HEK293 (cell line): ENCODE results near the gene THSD4.
A peak's percentile ranks its signal among the peaks of the same experiment; 100 is the strongest.

ENCODE experiments used
- CTCF ChIA-PET: fragments of 350-600 bp; formaldehyde crosslinking; extraction: SDS; loops from one replicate; lab custom pipeline; 2021; ENCODE audit warnings: antibody characterized with exemption; lab: Yijun Ruan, JAX
- POLR2A ChIA-PET: fragments of 300-600 bp; formaldehyde crosslinking; extraction: SDS; loops from one replicate; lab custom pipeline; 2020; ENCODE audit warnings: antibody characterized with exemption, inconsistent platforms; lab: Yijun Ruan, JAX
- H3K27ac ChIP-seq: fragments of 200-500 bp; sonication (Bioruptor generic); 2 replicates; pipeline ENCODE4 v1.5.1; 2014; ENCODE audit warnings: low read depth, low read length, control low read depth, inconsistent platforms; ENCODE audit errors: extremely low read depth
- H3K36me3 ChIP-seq, 2 experiments: fragments of 200-500 bp in 1 of 2; sonication (Bioruptor generic) in 1 of 2; 1 replicate in 1 of 2; 2 replicates in 1 of 2; pipeline ENCODE4 v1.5.1; 2014 to 2017; ENCODE audit warnings: inconsistent platforms in 2 of 2, low read length in 2 of 2; ENCODE audit not compliant: control insufficient read depth in 2 of 2, insufficient read depth in 1 of 2
- H3K4me1 ChIP-seq: fragments of 200-500 bp; sonication (Bioruptor generic); 2 replicates; pipeline ENCODE4 v1.5.1; 2014; ENCODE audit warnings: mild to moderate bottlenecking, low read length, inconsistent platforms; ENCODE audit not compliant: control insufficient read depth, insufficient read depth
- H3K4me3 ChIP-seq: 2 replicates; pipeline ENCODE4 v1.5.1; 2011; ENCODE audit warnings: low read depth, mild to moderate bottlenecking, control low read depth, low read length, moderate library complexity
- H3K9me3 ChIP-seq: fragments of 200-500 bp; sonication (Bioruptor generic); 2 replicates; pipeline ENCODE4 v1.5.1; 2014; ENCODE audit warnings: low read depth, low read length, inconsistent platforms; ENCODE audit not compliant: control insufficient read depth, insufficient read depth
- ATF2 ChIP-seq: fragments of 450-650 bp; formaldehyde crosslinking; IDR thresholded peaks from 2 replicates; pipeline ENCODE4 v1.5.1; 2016; ENCODE audit warnings: missing biosample characterization, missing genetic modification characterization, low read depth
- KLF16 ChIP-seq: fragments of 450-650 bp; formaldehyde crosslinking; IDR thresholded peaks from 2 replicates; pipeline ENCODE4 v1.5.1; 2017; ENCODE audit warnings: missing biosample characterization, missing genetic modification characterization
- ZNF19 ChIP-seq: fragments of 450-650 bp; formaldehyde crosslinking; IDR thresholded peaks from 2 replicates; pipeline ENCODE4; 2016; ENCODE audit warnings: missing biosample characterization, missing genetic modification characterization, low read depth
- ZNF2 ChIP-seq: fragments of 450-650 bp; formaldehyde crosslinking; IDR thresholded peaks from 2 replicates; pipeline ENCODE4 v1.5.1; 2016; ENCODE audit warnings: missing biosample characterization, missing genetic modification characterization
- ZNF211 ChIP-seq: fragments of 450-650 bp; formaldehyde crosslinking; IDR thresholded peaks from 2 replicates; pipeline ENCODE4 v1.5.1; 2016; ENCODE audit warnings: low read depth, missing biosample characterization, missing genetic modification characterization
- ZNF214 ChIP-seq: fragments of 450-650 bp; formaldehyde crosslinking; IDR thresholded peaks from 2 replicates; pipeline ENCODE4 v1.5.1; 2017; ENCODE audit warnings: missing biosample characterization, mild to moderate bottlenecking, missing genetic modification characterization, borderline replicate concordance
- ZNF501 ChIP-seq: fragments of 450-650 bp; formaldehyde crosslinking; IDR thresholded peaks from 2 replicates; pipeline ENCODE4 v1.5.1; 2016; ENCODE audit warnings: missing biosample characterization, missing genetic modification characterization
- ZNF529 ChIP-seq: fragments of 450-650 bp; formaldehyde crosslinking; IDR thresholded peaks from 2 replicates; pipeline ENCODE4 v1.5.1; 2017; ENCODE audit warnings: missing genetic modification characterization, missing biosample characterization; ENCODE audit not compliant: insufficient replicate concordance
- ZNF623 ChIP-seq: fragments of 450-650 bp; formaldehyde crosslinking; IDR thresholded peaks from 2 replicates; pipeline ENCODE4 v1.5.1; 2016; ENCODE audit warnings: missing biosample characterization, missing genetic modification characterization
- ZNF624 ChIP-seq: fragments of 450-650 bp; formaldehyde crosslinking; IDR thresholded peaks from 2 replicates; pipeline ENCODE4 v1.5.1; 2017; ENCODE audit warnings: missing biosample characterization, missing genetic modification characterization
- ZNF701 ChIP-seq: fragments of 450-650 bp; formaldehyde crosslinking; IDR thresholded peaks from 2 replicates; pipeline ENCODE4 v1.5.1; 2016; ENCODE audit warnings: missing biosample characterization, missing genetic modification characterization
- ZNF768 ChIP-seq: fragments of 450-650 bp; formaldehyde crosslinking; IDR thresholded peaks from 2 replicates; pipeline ENCODE4 v1.5.1; 2018; ENCODE audit warnings: missing biosample characterization, mild to moderate bottlenecking, missing genetic modification characterization
- ZNF830 ChIP-seq: fragments of 450-650 bp; IDR thresholded peaks from 2 replicates; pipeline ENCODE4 v1.5.0; 2018; ENCODE audit warnings: missing biosample characterization, missing genetic modification characterization, low read depth, mild to moderate bottlenecking, moderate library complexity
- ZXDB ChIP-seq: fragments of 450-650 bp; formaldehyde crosslinking; IDR thresholded peaks from 2 replicates; pipeline ENCODE4 v1.5.1; 2016; ENCODE audit warnings: missing biosample characterization, missing genetic modification characterization
- TF ChIP-seq, protein P1 (sequence below): fragments of 450-650 bp; formaldehyde crosslinking; IDR thresholded peaks from 2 replicates; pipeline ENCODE4 v1.5.1; 2017; ENCODE audit warnings: missing biosample characterization, missing genetic modification characterization
- TF ChIP-seq, protein P2 (sequence below): fragments of 450-650 bp; formaldehyde crosslinking; IDR thresholded peaks from 2 replicates; pipeline ENCODE4 v1.5.1; 2016; ENCODE audit warnings: missing biosample characterization, missing genetic modification characterization

THSD4 gene

DNA sequence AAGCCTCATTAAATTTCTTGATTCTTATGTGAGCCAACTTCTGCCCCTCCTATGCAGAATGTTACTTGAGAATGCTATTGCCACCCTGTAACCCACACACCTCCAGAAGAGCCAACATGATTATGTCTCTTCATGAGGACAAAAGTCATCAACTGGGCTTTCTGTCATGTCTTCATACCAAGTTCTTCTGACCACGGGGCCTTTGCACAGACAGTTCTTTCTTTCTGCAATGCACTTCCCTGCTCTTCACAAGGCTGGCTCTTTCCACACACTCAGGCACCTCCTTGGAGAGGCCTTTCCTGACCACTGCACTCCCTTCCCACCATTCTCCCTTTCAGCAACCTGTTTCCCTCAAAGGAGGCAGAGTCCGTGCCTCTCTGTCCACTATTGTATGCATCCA lies 587.2 kb downstream of the THSD4 start:
- Histone ChIP-seq H3K4me3 (no peak overlapping the region), H3K9me3 (no peaks in the 10 kb centered on the region), H3K4me1 (peaks cover 10% of the 10 kb centered on the region), H3K27ac (no peak overlapping the region), H3K36me3 (no peaks in the 10 kb centered on the region)
- TF ChIP-seq ZNF623 (peak; percentile 92), ZNF701 (tag by site-specific recombination) (no peak)
- ChIA-PET POLR2A (interaction anchor here (0.7 kb wide), 1 partner anchor 475 kb away, joined by 3 read pairs; no protein-coding TSS in a partner anchor), CTCF (interaction anchor here (0.6 kb wide), 1 partner anchor 14 kb away, joined by 4 read pairs; no protein-coding TSS in a partner anchor)

DNA sequence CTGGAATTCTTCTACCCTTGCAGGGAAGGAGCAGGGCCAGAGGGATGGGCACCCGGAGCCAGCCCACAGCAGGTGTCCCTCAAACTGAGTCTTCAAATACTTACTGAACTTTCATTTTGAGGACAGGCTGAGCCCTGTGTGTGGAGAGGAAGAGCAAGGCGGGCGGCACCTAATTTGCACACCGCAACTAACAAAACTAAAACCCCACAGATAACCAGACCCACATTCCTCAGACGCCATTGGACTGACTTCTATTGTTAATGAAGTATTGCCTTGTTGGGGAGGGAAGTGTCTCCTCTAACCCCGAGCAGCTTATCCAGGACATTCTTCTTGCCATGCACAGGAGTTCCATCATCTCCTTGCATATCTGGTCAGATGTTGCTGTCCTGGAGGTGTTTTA lies 589.9 kb downstream of the THSD4 start:
- ChIA-PET POLR2A (interaction anchor here (0.6 to 1.5 kb wide), 2 partner anchors 13 to 753 kb away, joined by 3 to 5 read pairs; no protein-coding TSS in a partner anchor), CTCF (interaction anchor here (1.3 to 1.5 kb wide), 2 partner anchors 25 to 129 kb away, joined by 5 read pairs; no protein-coding TSS in a partner anchor)
- Histone ChIP-seq H3K36me3 (no peaks in the 10 kb centered on the region), H3K27ac (no peak overlapping the region), H3K4me1 (peaks cover 23% of the 10 kb centered on the region), H3K4me3 (no peak overlapping the region), H3K9me3 (no peaks in the 10 kb centered on the region)
- TF ChIP-seq, protein P1, sequence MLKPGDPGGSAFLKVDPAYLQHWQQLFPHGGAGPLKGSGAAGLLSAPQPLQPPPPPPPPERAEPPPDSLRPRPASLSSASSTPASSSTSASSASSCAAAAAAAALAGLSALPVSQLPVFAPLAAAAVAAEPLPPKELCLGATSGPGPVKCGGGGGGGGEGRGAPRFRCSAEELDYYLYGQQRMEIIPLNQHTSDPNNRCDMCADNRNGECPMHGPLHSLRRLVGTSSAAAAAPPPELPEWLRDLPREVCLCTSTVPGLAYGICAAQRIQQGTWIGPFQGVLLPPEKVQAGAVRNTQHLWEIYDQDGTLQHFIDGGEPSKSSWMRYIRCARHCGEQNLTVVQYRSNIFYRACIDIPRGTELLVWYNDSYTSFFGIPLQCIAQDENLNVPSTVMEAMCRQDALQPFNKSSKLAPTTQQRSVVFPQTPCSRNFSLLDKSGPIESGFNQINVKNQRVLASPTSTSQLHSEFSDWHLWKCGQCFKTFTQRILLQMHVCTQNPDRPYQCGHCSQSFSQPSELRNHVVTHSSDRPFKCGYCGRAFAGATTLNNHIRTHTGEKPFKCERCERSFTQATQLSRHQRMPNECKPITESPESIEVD: no peak
- no peak for TF ChIP-seq KLF16 (tag by site-specific recombination)
- no peak for TF ChIP-seq ZNF529 (tag by site-specific recombination)
- no peak for TF ChIP-seq ZNF19 (tag by site-specific recombination)
- no peak for TF ChIP-seq ZNF2
- TF ChIP-seq, protein P2, sequence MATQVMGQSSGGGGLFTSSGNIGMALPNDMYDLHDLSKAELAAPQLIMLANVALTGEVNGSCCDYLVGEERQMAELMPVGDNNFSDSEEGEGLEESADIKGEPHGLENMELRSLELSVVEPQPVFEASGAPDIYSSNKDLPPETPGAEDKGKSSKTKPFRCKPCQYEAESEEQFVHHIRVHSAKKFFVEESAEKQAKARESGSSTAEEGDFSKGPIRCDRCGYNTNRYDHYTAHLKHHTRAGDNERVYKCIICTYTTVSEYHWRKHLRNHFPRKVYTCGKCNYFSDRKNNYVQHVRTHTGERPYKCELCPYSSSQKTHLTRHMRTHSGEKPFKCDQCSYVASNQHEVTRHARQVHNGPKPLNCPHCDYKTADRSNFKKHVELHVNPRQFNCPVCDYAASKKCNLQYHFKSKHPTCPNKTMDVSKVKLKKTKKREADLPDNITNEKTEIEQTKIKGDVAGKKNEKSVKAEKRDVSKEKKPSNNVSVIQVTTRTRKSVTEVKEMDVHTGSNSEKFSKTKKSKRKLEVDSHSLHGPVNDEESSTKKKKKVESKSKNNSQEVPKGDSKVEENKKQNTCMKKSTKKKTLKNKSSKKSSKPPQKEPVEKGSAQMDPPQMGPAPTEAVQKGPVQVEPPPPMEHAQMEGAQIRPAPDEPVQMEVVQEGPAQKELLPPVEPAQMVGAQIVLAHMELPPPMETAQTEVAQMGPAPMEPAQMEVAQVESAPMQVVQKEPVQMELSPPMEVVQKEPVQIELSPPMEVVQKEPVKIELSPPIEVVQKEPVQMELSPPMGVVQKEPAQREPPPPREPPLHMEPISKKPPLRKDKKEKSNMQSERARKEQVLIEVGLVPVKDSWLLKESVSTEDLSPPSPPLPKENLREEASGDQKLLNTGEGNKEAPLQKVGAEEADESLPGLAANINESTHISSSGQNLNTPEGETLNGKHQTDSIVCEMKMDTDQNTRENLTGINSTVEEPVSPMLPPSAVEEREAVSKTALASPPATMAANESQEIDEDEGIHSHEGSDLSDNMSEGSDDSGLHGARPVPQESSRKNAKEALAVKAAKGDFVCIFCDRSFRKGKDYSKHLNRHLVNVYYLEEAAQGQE (tag by site-specific recombination): no peak
- TF ChIP-seq ZNF830 (tag by site-specific recombination): no peak
- TF ChIP-seq ZXDB: no peak
- no peak for TF ChIP-seq ZNF214 (tag by site-specific recombination)
- no peak for TF ChIP-seq ZNF624 (tag by site-specific recombination)
- TF ChIP-seq ATF2 (tag by site-specific recombination): no peak
- no peak for TF ChIP-seq ZNF501 (tag by site-specific recombination)
- no peak for TF ChIP-seq ZNF211
- TF ChIP-seq ZNF768 (tag by site-specific recombination): no peak
